Breast epithelium (tissue), 4 donors: ENCODE results near the gene METRN. TPM values are rescaled to one million over a fixed set of nuclear protein-coding genes. Genes with fewer than 3 reads are reported as not detected.

ENCODE experiments used
- DNase-seq, 2 donors: peaks; one replicate each; pipeline ENCODE4 v3.0.0-alpha.2; 2019; ENCODE audit warnings: low spot score in 2 of 2
- H3K27ac ChIP-seq, 2 donors: fragments of 200-600 bp; sonication (generic) in 1 of 2; one replicate each; pipeline ENCODE4 v1.5.1; 2016 to 2019; ENCODE audit warnings: mild to moderate bottlenecking in 1 of 2
- H3K27me3 ChIP-seq, 2 donors: fragments of 200-600 bp; sonication (generic) in 1 of 2; one replicate each; pipeline versions ENCODE4 v1.5.1 to v1.6.0; 2017 to 2019; ENCODE audit warnings: control low read depth in 1 of 2, mild to moderate bottlenecking in 1 of 2
- H3K36me3 ChIP-seq: fragments of 200-600 bp; one replicate; pipeline ENCODE4 v1.5.1; 2019
- H3K4me1 ChIP-seq, 2 donors: fragments of 200-600 bp; sonication (generic); one replicate each; pipeline ENCODE4 v1.5.1; 2016 to 2019; ENCODE audit warnings: control low read depth in 1 of 2
- H3K4me3 ChIP-seq, 3 donors: fragments of 200-600 bp; sonication (generic); 1 replicate in 2 of 3; 2 replicates in 1 of 3; pipeline ENCODE4 v1.5.1; 2016 to 2019; ENCODE audit warnings: mild to moderate bottlenecking in 3 of 3, moderate library complexity in 2 of 3
- H3K9me3 ChIP-seq, 2 donors: fragments of 200-600 bp; sonication (generic) in 1 of 2; one replicate each; pipeline ENCODE4 v1.5.1; 2016 to 2019; ENCODE audit warnings: control low read depth in 1 of 2
- CTCF ChIP-seq, 3 donors: fragments of 450-650 bp; IDR thresholded peaks; one replicate each; pipeline ENCODE4 v1.5.1; 2016 to 2017; ENCODE audit warnings: antibody characterized with exemption in 3 of 3, mild to moderate bottlenecking in 3 of 3, moderate library complexity in 3 of 3
- POLR2A ChIP-seq: fragments of 450-650 bp; IDR thresholded peaks from one replicate; pipeline ENCODE4 v1.6.1; 2016; ENCODE audit warnings: antibody characterized with exemption, mild to moderate bottlenecking, moderate library complexity
- POLR2AphosphoS5 ChIP-seq, 3 donors: sonication (generic); formaldehyde crosslinking; IDR thresholded peaks; one replicate each; pipeline ENCODE4 v1.6.1; 2017; ENCODE audit warnings: antibody characterized with exemption in 3 of 3
- intact Hi-C: fragments of 100-400 bp; cut with DNase I; formaldehyde crosslinking; loops from one replicate; pipeline ENCODE4 v1.15.1; 2023; ENCODE audit warnings: low total_unique reads
- total RNA-seq, 3 donors: library from RNA; depleted of rRNA; stranded (reverse); fragments of >200 nt; gene quantifications; one replicate each; pipeline ENCODE4 v1.1.0, GENCODE V29; 2016

Gene METRN
- total RNA-seq, 3 donors from 2014 or later: 23.6 to 30.2 (median 24.3) TPM

- Histone ChIP-seq H3K4me1 (peaks cover 19 to 24% of the 10 kb centered on the region in 2 donors), H3K27ac (no peak overlapping the region), H3K36me3 (no peaks in the 10 kb centered on the region), H3K4me3 (peak overlapping the region in 2 of 3 donors; percentile 51 to 68), H3K27me3 (peaks cover 15 to 44% of the 10 kb centered on the region in 2 donors), H3K9me3 (no peaks in the 10 kb centered on the region)
- DNase-seq: no peak
- TF ChIP-seq CTCF (IDR thresholded peaks at IDR 0.05): no peak
- TF ChIP-seq POLR2AphosphoS5 (IDR thresholded peaks at IDR 0.05): no peak
- no peak for TF ChIP-seq POLR2A
- intact Hi-C loops: no loop called here
These were observed 20.6 kb upstream of the METRN start for GRCh38 chr16:694187-694862.

- Histone ChIP-seq H3K4me1 (peaks cover 14 to 19% of the 10 kb centered on the region in 2 donors), H3K9me3 (no peaks in the 10 kb centered on the region), H3K27me3 (peaks cover 15 to 49% of the 10 kb centered on the region in 2 donors), H3K4me3 (peak overlapping the region in 2 of 3 donors; percentile 51 to 68), H3K36me3 (no peaks in the 10 kb centered on the region), H3K27ac (peak overlapping the region in 1 of 2 donors; percentile 52)
- TF ChIP-seq POLR2A: no peak
- no peak for TF ChIP-seq POLR2AphosphoS5 (IDR thresholded peaks at IDR 0.05)
- intact Hi-C loops: no loop called here
- DNase-seq: no peak
These were observed 20.0 kb upstream of the METRN start for GRCh38 chr16:694863-695354.

GRCh38 chr16:695355-696089 lies 19.4 kb upstream of the METRN start:
- H3K4me1 ChIP-seq: peaks cover 14 to 19% of the 10 kb centered on the region in 2 donors
- TF ChIP-seq POLR2AphosphoS5 (IDR thresholded peaks at IDR 0.05) (no peak), POLR2A (no peak), CTCF (IDR thresholded peaks at IDR 0.05) (no peak)
- H3K36me3 ChIP-seq: no peaks in the 10 kb centered on the region
- intact Hi-C loops: no loop called here
- peak overlapping the region in 2 of 3 donors; percentile 51 to 68 for H3K4me3 ChIP-seq
- H3K9me3 ChIP-seq: no peaks in the 10 kb centered on the region
- peak; percentile 49 to 74 for DNase-seq
- peak overlapping the region in 1 of 2 donors; percentile 38 for H3K27ac ChIP-seq
- H3K27me3 ChIP-seq: peaks cover 15 to 56% of the 10 kb centered on the region in 2 donors

- TF ChIP-seq CTCF (IDR thresholded peaks at IDR 0.05) (no peak), POLR2A (no peak), POLR2AphosphoS5 (IDR thresholded peaks at IDR 0.05) (no peak)
- Histone ChIP-seq H3K4me1 (peaks cover 8 to 13% of the 10 kb centered on the region in 2 donors), H3K4me3 (no peak overlapping the region), H3K27me3 (peaks cover 17 to 75% of the 10 kb centered on the region in 2 donors), H3K27ac (no peak overlapping the region), H3K9me3 (no peaks in the 10 kb centered on the region), H3K36me3 (no peaks in the 10 kb centered on the region)
- no peak for DNase-seq
- intact Hi-C loops: no loop called here
These were observed 15.8 kb upstream of the METRN start for GRCh38 chr16:698911-699671.

- H3K4me3 ChIP-seq: no peak overlapping the region
- H3K4me1 ChIP-seq: peaks cover 0 to 2% of the 10 kb centered on the region in 2 donors
- no peak overlapping the region for H3K27ac ChIP-seq
- DNase-seq: no peak
- peaks cover 17 to 74% of the 10 kb centered on the region in 2 donors for H3K27me3 ChIP-seq
- intact Hi-C loops: no loop called here
- H3K36me3 ChIP-seq: no peaks in the 10 kb centered on the region
- no peaks in the 10 kb centered on the region for H3K9me3 ChIP-seq
- TF ChIP-seq CTCF (IDR thresholded peaks at IDR 0.05) (no peak), POLR2AphosphoS5 (IDR thresholded peaks at IDR 0.05) (no peak), POLR2A (no peak)
These were observed 14.0 kb upstream of the METRN start for GRCh38 chr16:700684-701584.
